ENCODE measurements around the gene ACTR2. TPM values are rescaled to one million over a fixed set of nuclear protein-coding genes. Genes with fewer than 3 reads are reported as not detected.

The ACTR2 gene
- total RNA-seq, 4 donors from 2014 or later: 56.9 to 123 (median 81.8) TPM

GRCh38 chr2:65293376-65293775 lies 65.7 kb downstream of the ACTR2 start:
- no peak for DNase-seq
- in situ Hi-C loops (cut with MboI; ENCODE audit: low pct_ligation_motif_present in 1 of 4, low pct_unique_long_range_greater_than_20kb in 1 of 4, low sequenced_read_pairs in 3 of 4) (no loop called here), intact Hi-C loops (cut with DNase I; ENCODE audit: low total_unique reads) (no loop called here)
- Histone ChIP-seq H3K9me3 (no peaks in the 10 kb centered on the region), H3K27ac (no peak overlapping the region), H3K4me3 (no peak overlapping the region), H3K4me1 (peaks cover 0 to 16% (median 4%) of the 10 kb centered on the region in 4 donors), H3K27me3 (no peaks in the 10 kb centered on the region), H3K36me3 (no peaks in the 10 kb centered on the region)
- 100% methylated on average over 5 of the region's 5 CpGs; no CpG with 5 or more reads in 1 of the 2 donors for WGBS, 2 donors (ENCODE audit: low coverage in 1 of 2)
- TF ChIP-seq CTCF (IDR thresholded peaks at IDR 0.05) (no peak), POLR2A (IDR thresholded peaks at IDR 0.05) (no peak)

- 81 to 86% methylated on average over 1 to 6 of the region's 6 CpGs for WGBS, 2 donors (ENCODE audit: low coverage in 1 of 2)
- DNase-seq: no peak
- Histone ChIP-seq H3K9me3 (no peaks in the 10 kb centered on the region), H3K36me3 (no peaks in the 10 kb centered on the region), H3K4me3 (no peak overlapping the region), H3K27me3 (no peaks in the 10 kb centered on the region), H3K4me1 (peaks cover 0 to 16% (median 4%) of the 10 kb centered on the region in 4 donors), H3K27ac (no peak overlapping the region)
- TF ChIP-seq CTCF (IDR thresholded peaks at IDR 0.05) (no peak), POLR2A (IDR thresholded peaks at IDR 0.05) (no peak), POLR2AphosphoS5 (IDR thresholded peaks at IDR 0.05) (no peak), EP300 (IDR thresholded peaks at IDR 0.05; ENCODE audit: low read depth) (no peak)
- in situ Hi-C loops (cut with MboI; ENCODE audit: low pct_ligation_motif_present in 1 of 4, low pct_unique_long_range_greater_than_20kb in 1 of 4, low sequenced_read_pairs in 3 of 4): no loop called here
- intact Hi-C loops (cut with DNase I; ENCODE audit: low total_unique reads): no loop called here
Observed at GRCh38 chr2:65294136-65294535, 66.5 kb downstream of the ACTR2 start.

- Histone ChIP-seq H3K4me1 (peaks cover 0 to 16% (median 4%) of the 10 kb centered on the region in 4 donors), H3K36me3 (no peaks in the 10 kb centered on the region), H3K27ac (no peak overlapping the region), H3K27me3 (no peaks in the 10 kb centered on the region), H3K9me3 (no peaks in the 10 kb centered on the region), H3K4me3 (no peak overlapping the region)
- TF ChIP-seq POLR2A (IDR thresholded peaks at IDR 0.05) (no peak), CTCF (IDR thresholded peaks at IDR 0.05) (no peak), EP300 (IDR thresholded peaks at IDR 0.05; ENCODE audit: low read depth) (no peak), POLR2AphosphoS5 (IDR thresholded peaks at IDR 0.05) (no peak)
- intact Hi-C loops (cut with DNase I; ENCODE audit: low total_unique reads) (no loop called here), in situ Hi-C loops (cut with MboI; ENCODE audit: low pct_ligation_motif_present in 1 of 4, low pct_unique_long_range_greater_than_20kb in 1 of 4, low sequenced_read_pairs in 3 of 4) (no loop called here)
- 83 to 85% methylated on average over 5 to 6 of the region's 6 CpGs for WGBS, 2 donors (ENCODE audit: low coverage in 1 of 2)
- DNase-seq: no peak
Observed at GRCh38 chr2:65294701-65295100, 67.1 kb downstream of the ACTR2 start.

- H3K4me3 ChIP-seq: no peak overlapping the region
- no peak overlapping the region for H3K27ac ChIP-seq
- in situ Hi-C loops (cut with MboI; ENCODE audit: low pct_ligation_motif_present in 1 of 4, low pct_unique_long_range_greater_than_20kb in 1 of 4, low sequenced_read_pairs in 3 of 4) (no loop called here), intact Hi-C loops (cut with DNase I; ENCODE audit: low total_unique reads) (no loop called here)
- H3K4me1 ChIP-seq: peaks cover 6 to 25% (median 15%) of the 10 kb centered on the region in 4 donors
- no peaks in the 10 kb centered on the region for H3K9me3 ChIP-seq
- no peak for DNase-seq
- no peaks in the 10 kb centered on the region for H3K27me3 ChIP-seq
- TF ChIP-seq CTCF (IDR thresholded peaks at IDR 0.05) (no peak), POLR2A (IDR thresholded peaks at IDR 0.05) (no peak), EP300 (IDR thresholded peaks at IDR 0.05; ENCODE audit: low read depth) (no peak), POLR2AphosphoS5 (IDR thresholded peaks at IDR 0.05) (no peak)
- WGBS, 2 donors (ENCODE audit: low coverage in 1 of 2): 63 to 89% methylated on average over 2 to 7 of the region's 7 CpGs
- H3K36me3 ChIP-seq: no peaks in the 10 kb centered on the region
Observed at GRCh38 chr2:65296971-65297370, 69.3 kb downstream of the ACTR2 start.
